ENCODE results near the gene ADAMTS4.
"Not testable (repeated sequence)": the region's sequence is repeated elsewhere in the genome, so short reads cannot be mapped to it uniquely, and the experiment has no call there.

Gene ADAMTS4

DNA sequence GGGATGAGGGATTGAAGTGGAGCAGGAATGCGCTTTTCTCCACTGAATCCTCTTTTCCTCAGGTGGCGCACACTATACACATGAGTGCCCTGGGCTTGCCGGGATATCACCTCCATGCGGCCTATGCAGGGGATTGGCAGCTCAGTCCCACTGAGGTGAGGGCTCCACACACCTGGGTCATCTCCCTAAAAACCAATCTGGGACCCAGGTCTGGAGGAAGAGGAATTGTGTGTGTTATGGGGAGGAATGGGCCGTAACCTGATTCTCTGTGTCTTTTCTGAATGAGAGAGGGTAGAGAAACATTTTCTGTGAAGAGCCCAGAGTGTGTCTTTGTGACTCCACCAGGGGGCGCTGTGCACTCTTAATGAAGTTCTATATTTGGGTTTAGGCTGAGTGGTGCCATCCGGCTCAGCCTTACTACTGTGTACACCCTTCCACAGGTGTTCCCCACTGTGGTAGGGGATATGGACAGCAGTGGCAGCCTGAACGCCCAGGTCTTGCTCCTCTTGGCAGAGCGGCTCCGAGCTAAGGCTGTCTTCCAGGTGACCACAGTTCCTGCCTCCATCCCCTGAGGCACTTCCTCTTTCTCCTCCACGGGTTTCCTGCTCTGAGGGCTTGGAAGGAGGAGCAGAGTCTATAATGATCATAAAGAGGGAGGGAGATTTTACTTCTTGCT lies 28.5 kb upstream of the ADAMTS4 start:
- Mint-ChIP-seq H3K27ac (no peak overlapping the region), H3K4me3 (peak overlapping the region; percentile 98), H3K9me3 (no peaks in the 10 kb centered on the region), H3K36me3 (ENCODE audit: low read depth) (peaks cover 11% of the 10 kb centered on the region), H3K27me3 (ENCODE audit: low read depth, poor library complexity) (peaks cover 10% of the 10 kb centered on the region), H3K4me1 (peaks cover 41% of the 10 kb centered on the region)
- DNase-seq = peak; percentile 90
- TF ChIP-seq, protein P1, sequence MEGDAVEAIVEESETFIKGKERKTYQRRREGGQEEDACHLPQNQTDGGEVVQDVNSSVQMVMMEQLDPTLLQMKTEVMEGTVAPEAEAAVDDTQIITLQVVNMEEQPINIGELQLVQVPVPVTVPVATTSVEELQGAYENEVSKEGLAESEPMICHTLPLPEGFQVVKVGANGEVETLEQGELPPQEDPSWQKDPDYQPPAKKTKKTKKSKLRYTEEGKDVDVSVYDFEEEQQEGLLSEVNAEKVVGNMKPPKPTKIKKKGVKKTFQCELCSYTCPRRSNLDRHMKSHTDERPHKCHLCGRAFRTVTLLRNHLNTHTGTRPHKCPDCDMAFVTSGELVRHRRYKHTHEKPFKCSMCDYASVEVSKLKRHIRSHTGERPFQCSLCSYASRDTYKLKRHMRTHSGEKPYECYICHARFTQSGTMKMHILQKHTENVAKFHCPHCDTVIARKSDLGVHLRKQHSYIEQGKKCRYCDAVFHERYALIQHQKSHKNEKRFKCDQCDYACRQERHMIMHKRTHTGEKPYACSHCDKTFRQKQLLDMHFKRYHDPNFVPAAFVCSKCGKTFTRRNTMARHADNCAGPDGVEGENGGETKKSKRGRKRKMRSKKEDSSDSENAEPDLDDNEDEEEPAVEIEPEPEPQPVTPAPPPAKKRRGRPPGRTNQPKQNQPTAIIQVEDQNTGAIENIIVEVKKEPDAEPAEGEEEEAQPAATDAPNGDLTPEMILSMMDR (IDR thresholded peaks at IDR 0.05) = peak; percentile 82

DNA sequence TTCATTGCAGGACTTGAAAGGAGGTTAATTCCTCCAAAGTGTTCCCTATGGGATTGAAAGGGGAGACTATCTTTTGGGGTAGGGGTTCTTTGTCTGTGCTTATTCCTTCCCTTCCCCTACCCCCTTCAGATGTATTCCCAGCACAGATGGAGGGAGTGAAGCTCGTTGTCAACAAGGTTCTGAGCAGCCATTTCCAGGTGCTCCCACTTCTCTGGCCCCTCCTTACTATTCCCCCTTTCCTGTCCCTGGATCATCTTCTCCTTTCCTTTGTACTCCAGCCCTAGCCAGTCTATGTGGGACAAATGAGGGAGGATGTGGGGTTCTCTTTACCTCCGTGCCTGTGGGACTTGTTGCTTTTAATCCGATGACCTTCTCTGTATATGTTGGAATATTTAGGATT lies 27.9 kb upstream of the ADAMTS4 start:
- Mint-ChIP-seq H3K36me3 (ENCODE audit: low read depth) (peaks cover 11% of the 10 kb centered on the region), H3K4me3 (peak overlapping the region; percentile 98), H3K4me1 (peaks cover 41% of the 10 kb centered on the region), H3K27me3 (ENCODE audit: low read depth, poor library complexity) (peaks cover 14% of the 10 kb centered on the region), H3K27ac (peak overlapping the region; percentile 38), H3K9me3 (no peaks in the 10 kb centered on the region)
- TF ChIP-seq, protein P1 (IDR thresholded peaks at IDR 0.05) = no peak
- DNase-seq = no peak

DNA sequence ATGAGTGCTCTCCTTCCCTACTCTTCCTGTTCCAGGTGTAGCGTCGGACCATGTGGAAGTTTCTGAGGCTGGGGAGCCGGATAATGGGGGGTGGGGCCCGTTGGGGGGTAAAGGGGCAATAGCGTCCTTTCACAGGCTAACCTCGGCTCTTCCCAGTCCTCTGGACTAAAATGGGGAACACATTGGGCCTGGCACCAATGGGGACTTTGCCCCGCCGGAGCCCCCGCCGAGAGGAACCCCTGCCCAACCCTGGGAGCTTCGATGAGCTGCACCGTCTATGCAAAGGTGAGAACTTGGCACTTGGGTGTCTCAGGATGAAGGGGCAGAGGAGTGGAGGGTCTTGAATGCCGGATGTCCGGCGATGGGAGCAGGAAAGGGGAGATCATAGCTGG lies 27.5 kb upstream of the ADAMTS4 start:
- peak overlapping the region; percentile 38 for H3K27ac Mint-ChIP-seq
- peak overlapping the region; percentile 98 for H3K4me3 Mint-ChIP-seq
- peaks cover 11% of the 10 kb centered on the region for H3K36me3 Mint-ChIP-seq (ENCODE audit: low read depth)
- no peak for DNase-seq
- TF ChIP-seq, protein P1 (IDR thresholded peaks at IDR 0.05) = no peak
- peaks cover 41% of the 10 kb centered on the region for H3K4me1 Mint-ChIP-seq
- no peaks in the 10 kb centered on the region for H3K9me3 Mint-ChIP-seq
- H3K27me3 Mint-ChIP-seq (ENCODE audit: low read depth, poor library complexity) = peaks cover 14% of the 10 kb centered on the region

DNA sequence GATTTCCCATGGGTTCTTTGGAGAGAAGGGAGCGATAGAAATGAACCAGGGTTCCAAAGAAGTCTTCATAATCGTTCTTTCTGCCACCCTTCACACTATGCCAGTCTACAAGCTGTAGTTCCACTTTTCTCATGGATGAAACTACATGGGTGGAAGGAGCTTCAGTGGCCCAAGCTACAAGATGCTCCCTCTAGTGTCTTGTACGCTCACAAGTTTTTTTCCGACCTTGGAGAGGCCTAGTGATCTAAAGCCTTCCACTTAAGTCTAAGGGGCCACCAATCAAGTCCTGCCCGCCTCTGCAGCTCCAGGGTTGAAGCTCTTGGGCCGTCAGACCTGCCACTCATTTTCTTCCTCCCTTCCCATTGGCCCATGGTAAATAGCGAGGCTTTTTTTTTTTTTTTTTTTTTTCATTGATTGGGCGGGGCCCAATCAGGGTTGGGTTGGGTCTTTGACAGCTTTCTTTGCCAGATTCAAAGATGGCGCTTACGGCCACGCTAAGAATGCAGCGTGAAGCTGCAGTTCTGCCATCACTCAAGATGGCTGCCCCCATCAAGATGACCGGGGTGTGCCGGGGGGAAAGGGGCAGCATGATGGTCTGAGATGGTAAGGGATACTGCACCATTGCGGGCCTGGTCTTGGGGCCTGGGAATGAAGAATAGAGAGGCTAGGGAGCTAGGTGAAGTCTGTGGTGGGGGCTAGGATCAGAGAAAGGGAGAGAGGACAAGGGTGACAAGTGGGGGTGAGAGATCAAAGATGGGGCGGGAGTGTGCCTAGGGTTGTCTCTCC lies 26.9 kb upstream of the ADAMTS4 start, which contains the start of gene TOMM40L:
Gene TOMM40L, plus strand, starts transcription at position 527 of the 786 bp plus-strand sequence. CDS start 430 bp downstream, outside the sequence.
- peak; percentile 84 for DNase-seq
- H3K36me3 Mint-ChIP-seq (ENCODE audit: low read depth) = peaks cover 11% of the 10 kb centered on the region
- peak within 1 kb of the TSS; percentile 91 for H3K27ac Mint-ChIP-seq
- H3K27me3 Mint-ChIP-seq (ENCODE audit: low read depth, poor library complexity) = peaks cover 14% of the 10 kb centered on the region
- no peaks in the 10 kb centered on the region for H3K9me3 Mint-ChIP-seq
- TF ChIP-seq, protein P1 (IDR thresholded peaks at IDR 0.05) = peak; percentile 31
- H3K4me1 Mint-ChIP-seq = peaks cover 41% of the 10 kb centered on the region
- H3K4me3 Mint-ChIP-seq = peak within 1 kb of the TSS; percentile 98

DNA sequence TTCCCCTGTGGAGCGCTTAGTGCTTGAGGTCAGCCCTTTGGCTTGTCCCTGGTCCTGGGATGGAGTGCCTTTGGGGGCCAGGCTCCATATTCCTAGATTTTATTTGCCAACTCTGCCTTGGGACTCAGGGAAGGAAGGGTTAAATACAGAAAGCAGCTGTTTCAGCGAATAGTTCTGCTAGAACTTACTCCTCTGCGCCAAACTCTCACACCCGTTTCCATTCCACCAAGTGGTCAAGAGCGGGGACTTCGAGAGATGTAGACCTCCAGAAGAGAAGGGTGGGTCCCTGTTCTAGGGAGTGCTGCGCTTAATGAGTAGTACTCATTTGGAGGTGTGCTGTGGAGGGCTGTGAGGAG lies 26.3 kb upstream of the ADAMTS4 start:
- no peak overlapping the region for H3K27ac Mint-ChIP-seq
- peak overlapping the region; percentile 31 for H3K4me3 Mint-ChIP-seq
- H3K27me3 Mint-ChIP-seq (ENCODE audit: low read depth, poor library complexity) = peaks cover 14% of the 10 kb centered on the region
- DNase-seq = no peak
- TF ChIP-seq, protein P1 (IDR thresholded peaks at IDR 0.05) = no peak
- peaks cover 42% of the 10 kb centered on the region for H3K4me1 Mint-ChIP-seq
- H3K36me3 Mint-ChIP-seq (ENCODE audit: low read depth) = peaks cover 8% of the 10 kb centered on the region
- H3K9me3 Mint-ChIP-seq = no peaks in the 10 kb centered on the region

DNA sequence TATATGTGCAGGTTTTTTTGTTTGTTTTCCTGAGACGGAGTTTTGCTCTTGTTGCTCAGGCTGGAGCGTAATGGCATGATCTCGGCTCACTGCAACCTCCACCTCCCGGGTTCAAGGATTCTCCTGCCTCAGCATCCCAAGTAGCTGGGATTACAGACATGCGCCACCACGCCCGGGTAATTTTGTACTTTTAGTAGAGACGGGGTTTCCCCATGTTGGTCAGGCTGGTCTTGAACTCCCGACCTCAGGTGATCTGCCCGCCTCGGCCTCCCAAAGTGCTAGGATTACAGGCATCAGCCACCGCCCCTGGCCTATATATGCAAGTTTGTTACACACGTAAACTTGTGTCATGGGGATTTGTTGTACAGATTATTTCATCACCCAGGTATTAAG lies 25.8 kb upstream of the ADAMTS4 start:
- H3K4me3 Mint-ChIP-seq; H3K36me3 Mint-ChIP-seq (ENCODE audit: low read depth); H3K9me3 Mint-ChIP-seq; DNase-seq; H3K27ac Mint-ChIP-seq: not testable (repeated sequence)
- H3K27me3 Mint-ChIP-seq (ENCODE audit: low read depth, poor library complexity) = peaks cover 14% of the 10 kb centered on the region
- H3K4me1 Mint-ChIP-seq = peaks cover 47% of the 10 kb centered on the region
